Activated naive CD8-positive, alpha-beta T cell (primary cell): ENCODE results near the gene ZFP36.

Experiments used
- H3K27ac Mint-ChIP-seq: one replicate; pipeline ENCODE4 v1.8.0; 2021; ENCODE audit warnings: mixed read lengths
- H3K27me3 Mint-ChIP-seq: one replicate; pipeline ENCODE4 v1.8.0; 2021; ENCODE audit warnings: mixed read lengths
- H3K36me3 Mint-ChIP-seq: one replicate; pipeline ENCODE4 v1.8.0; 2021; ENCODE audit warnings: mixed read lengths
- H3K4me1 Mint-ChIP-seq: one replicate; pipeline ENCODE4 v1.8.0; 2021; ENCODE audit warnings: low read depth, mixed read lengths
- H3K4me3 Mint-ChIP-seq: one replicate; pipeline ENCODE4 v1.8.0; 2021; ENCODE audit warnings: mild to moderate bottlenecking, mixed read lengths
- H3K9me3 Mint-ChIP-seq: one replicate; pipeline ENCODE4 v1.8.0; 2021; ENCODE audit warnings: low read depth, mixed read lengths

The ZFP36 gene

DNA sequence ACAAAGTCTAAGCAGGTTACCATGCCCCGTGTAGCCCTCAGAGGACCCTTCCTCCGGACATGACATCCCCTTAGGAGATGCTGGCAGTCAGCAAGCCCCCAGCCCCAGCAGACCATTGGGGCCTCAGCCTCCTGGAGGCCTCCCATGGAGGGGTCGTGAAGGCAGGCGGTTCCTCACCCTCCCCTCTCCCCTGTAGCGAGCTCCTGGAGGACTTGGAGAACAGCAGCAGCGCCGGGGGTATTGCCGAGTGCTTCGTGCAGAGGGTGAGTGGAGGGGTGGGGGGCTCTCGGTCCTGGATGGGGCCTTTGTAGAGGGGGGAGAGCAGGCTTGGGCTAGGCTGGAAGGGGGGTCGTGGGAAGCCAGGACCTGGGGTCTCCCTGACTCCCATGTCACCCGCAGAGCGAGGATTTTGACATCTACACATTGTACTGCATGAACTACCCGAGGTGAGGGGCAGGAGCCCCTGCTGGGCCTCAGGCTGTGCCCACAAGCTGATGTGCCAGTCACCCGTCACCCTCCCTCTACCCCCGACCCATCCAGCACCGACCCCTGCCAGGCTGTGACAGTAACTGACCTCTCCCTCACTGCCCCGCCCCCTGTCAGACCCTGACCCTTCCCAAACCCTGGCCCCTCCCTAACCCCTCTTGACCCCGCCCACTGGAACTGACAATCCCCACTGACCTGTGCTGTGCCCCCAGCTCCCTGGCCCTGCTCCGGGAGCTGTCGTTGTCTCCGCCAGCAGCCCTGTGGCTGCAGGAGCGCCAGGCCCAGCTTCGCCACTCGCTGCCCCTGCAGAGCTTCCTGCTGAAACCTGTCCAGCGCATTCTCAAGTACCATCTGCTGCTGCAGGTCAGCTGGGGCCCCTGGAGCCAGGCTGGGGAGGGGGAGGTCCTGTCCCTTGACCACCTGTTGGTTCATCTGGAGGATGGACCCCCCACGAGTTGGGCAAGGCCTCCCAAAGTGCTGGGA, 9.8 kb downstream of the ZFP36 start:
- H3K4me3 Mint-ChIP-seq = no peak overlapping the region
- peaks cover 20% of the 10 kb centered on the region for H3K4me1 Mint-ChIP-seq
- H3K36me3 Mint-ChIP-seq = no peaks in the 10 kb centered on the region
- H3K9me3 Mint-ChIP-seq = no peaks in the 10 kb centered on the region
- H3K27me3 Mint-ChIP-seq = no peaks in the 10 kb centered on the region
- H3K27ac Mint-ChIP-seq = no peak overlapping the region

DNA sequence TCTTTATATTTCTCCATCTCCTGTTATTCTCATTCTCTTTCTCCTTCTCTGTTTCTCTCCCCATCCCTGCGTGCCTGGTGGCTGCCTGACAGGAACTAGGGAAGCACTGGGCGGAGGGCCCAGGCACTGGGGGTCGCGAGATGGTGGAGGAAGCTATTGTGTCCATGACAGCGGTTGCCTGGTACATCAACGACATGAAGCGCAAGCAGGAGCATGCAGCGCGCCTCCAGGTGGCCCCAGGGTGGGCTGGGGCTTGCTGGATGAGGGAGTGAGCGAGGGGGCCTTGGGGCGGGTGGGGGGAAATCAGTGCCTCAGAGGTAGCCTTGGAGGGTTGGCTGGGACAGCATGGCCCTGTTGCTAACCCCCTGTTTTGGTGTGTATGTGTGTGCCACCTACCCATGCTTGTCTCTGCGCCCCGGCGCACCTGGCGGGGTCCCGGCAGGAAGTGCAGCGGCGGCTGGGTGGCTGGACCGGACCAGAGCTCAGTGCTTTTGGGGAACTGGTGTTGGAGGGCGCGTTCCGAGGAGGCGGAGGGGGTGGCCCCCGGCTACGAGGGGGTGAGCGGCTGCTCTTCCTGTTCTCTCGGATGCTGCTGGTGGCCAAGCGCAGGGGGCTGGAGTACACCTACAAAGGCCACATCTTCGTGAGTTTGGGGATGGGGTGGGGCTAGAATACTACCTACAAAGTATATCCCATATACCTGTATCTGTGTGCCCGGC, 11.0 kb downstream of the ZFP36 start:
- Mint-ChIP-seq H3K9me3 (no peaks in the 10 kb centered on the region), H3K4me1 (peaks cover 13% of the 10 kb centered on the region), H3K27me3 (no peaks in the 10 kb centered on the region), H3K36me3 (no peaks in the 10 kb centered on the region), H3K4me3 (no peak overlapping the region), H3K27ac (peak overlapping the region; percentile 12)

DNA sequence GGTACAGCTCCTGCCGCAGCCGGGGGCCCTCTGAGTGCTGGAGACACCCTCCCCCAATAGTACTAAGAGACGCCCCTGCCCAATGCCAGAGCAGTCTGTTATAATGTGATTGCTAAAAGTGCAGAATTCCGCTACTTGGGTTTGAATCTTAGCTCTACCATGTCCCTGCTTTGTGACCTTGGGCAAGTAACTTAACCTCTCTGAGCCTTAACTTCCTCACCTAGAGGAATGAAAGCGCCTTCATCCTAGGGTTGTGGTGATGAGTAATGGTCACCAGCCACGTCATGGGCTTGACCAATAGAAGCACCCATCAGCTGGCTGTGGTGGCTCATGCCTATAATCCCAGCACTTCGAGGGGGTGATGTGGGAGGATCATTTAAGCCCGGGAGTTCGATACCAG, 12.4 kb downstream of the ZFP36 start:
- H3K9me3 Mint-ChIP-seq = no peaks in the 10 kb centered on the region
- H3K27me3 Mint-ChIP-seq = no peaks in the 10 kb centered on the region
- H3K27ac Mint-ChIP-seq = no peak overlapping the region
- H3K4me1 Mint-ChIP-seq = peaks cover 8% of the 10 kb centered on the region
- no peak overlapping the region for H3K4me3 Mint-ChIP-seq
- H3K36me3 Mint-ChIP-seq = no peaks in the 10 kb centered on the region

DNA sequence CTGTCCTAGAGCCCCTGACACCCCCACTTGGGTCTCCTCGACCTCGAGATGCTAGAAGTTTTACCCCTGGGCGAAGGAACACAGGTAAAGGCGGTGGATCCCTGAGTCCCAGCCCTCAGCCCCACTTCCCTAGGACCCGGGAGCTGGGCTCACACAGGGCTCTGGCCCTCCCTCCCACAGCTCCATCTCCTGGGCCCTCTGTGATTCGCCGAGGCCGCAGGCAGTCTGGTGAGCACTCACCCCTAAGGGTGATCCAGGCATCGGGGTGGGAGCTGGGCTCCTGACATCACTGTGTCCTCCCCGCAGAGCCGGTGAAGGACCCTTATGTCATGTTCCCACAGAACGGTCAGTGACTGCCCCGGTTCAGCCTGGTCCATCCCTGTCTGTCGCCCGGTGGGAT, 14.1 kb downstream of the ZFP36 start:
- Mint-ChIP-seq H3K27ac (no peak overlapping the region), H3K9me3 (no peaks in the 10 kb centered on the region), H3K4me3 (no peak overlapping the region), H3K36me3 (no peaks in the 10 kb centered on the region), H3K27me3 (no peaks in the 10 kb centered on the region), H3K4me1 (no peaks in the 10 kb centered on the region)

DNA sequence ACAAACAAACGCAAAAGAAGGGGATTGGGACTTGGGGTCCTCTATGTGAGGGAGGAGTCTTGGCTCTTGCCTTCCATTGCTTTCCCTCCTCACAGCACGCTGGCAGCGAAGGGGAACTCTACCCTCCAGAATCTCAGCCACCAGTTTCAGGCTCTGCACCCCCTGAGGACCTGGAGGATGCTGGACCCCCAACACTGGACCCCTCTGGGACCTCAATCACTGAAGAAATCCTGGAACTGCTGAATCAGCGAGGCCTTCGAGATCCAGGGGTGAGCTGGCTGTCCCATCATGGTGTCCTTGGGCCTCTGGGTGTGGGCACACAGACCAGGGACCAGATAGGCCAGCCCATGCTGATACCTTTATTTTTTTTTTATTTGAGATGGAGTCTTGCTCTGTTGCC, 15.4 kb downstream of the ZFP36 start:
- no peaks in the 10 kb centered on the region for H3K4me1 Mint-ChIP-seq
- H3K27ac Mint-ChIP-seq = no peak overlapping the region
- H3K9me3 Mint-ChIP-seq = no peaks in the 10 kb centered on the region
- no peaks in the 10 kb centered on the region for H3K27me3 Mint-ChIP-seq
- H3K36me3 Mint-ChIP-seq = no peaks in the 10 kb centered on the region
- H3K4me3 Mint-ChIP-seq = no peak overlapping the region

DNA sequence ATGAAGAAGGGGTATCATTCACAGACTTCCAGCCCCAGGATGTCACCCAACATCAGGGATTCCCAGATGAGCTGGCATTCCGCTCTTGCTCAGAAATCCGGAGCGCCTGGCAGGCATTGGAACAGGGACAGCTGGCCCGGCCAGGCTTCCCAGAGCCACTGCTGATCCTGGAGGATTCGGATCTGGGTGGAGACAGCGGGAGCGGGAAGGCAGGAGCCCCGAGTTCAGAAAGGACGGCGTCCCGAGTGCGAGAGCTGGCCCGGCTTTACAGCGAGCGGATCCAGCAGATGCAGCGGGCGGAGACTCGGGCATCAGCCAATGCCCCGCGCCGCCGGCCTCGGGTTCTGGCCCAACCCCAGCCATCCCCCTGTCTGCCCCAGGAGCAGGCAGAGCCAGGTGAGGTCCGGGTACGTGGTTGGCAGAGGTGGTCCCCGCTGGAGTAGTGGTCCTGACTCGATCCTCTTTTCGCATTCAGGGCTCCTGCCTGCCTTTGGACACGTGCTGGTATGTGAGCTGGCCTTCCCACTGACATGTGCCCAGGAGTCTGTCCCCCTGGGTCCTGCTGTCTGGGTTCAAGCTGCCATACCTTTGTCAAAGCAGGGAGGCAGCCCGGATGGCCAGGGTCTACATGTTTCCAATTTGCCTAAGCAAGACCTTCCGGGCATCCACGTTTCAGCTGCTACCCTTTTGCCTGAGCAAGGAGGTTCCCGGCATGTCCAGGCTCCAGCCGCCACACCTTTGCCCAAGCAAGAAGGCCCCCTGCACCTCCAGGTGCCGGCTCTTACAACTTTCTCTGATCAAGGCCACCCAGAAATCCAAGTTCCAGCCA, 16.8 kb downstream of the ZFP36 start:
- no peaks in the 10 kb centered on the region for H3K27me3 Mint-ChIP-seq
- H3K4me1 Mint-ChIP-seq = no peaks in the 10 kb centered on the region
- no peaks in the 10 kb centered on the region for H3K36me3 Mint-ChIP-seq
- H3K27ac Mint-ChIP-seq = no peak overlapping the region
- no peaks in the 10 kb centered on the region for H3K9me3 Mint-ChIP-seq
- H3K4me3 Mint-ChIP-seq = no peak overlapping the region

DNA sequence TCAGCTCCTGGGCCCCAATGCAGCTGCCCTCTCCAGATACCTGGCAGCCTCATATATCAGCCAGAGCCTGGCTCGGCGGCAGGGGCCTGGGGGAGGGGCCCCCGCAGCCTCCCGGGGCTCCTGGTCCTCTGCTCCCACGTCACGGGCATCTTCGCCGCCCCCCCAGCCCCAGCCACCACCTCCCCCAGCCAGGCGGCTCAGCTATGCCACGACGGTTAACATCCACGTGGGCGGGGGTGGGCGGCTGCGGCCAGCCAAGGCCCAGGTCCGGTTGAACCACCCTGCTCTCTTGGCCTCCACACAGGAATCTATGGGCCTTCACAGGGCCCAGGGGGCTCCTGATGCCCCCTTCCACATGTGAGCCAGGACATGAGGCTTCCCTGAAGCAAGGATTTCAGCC, 18.3 kb downstream of the ZFP36 start:
- Mint-ChIP-seq H3K4me1 (no peaks in the 10 kb centered on the region), H3K4me3 (no peak overlapping the region), H3K27me3 (no peaks in the 10 kb centered on the region), H3K36me3 (no peaks in the 10 kb centered on the region), H3K27ac (no peak overlapping the region), H3K9me3 (no peaks in the 10 kb centered on the region)

DNA sequence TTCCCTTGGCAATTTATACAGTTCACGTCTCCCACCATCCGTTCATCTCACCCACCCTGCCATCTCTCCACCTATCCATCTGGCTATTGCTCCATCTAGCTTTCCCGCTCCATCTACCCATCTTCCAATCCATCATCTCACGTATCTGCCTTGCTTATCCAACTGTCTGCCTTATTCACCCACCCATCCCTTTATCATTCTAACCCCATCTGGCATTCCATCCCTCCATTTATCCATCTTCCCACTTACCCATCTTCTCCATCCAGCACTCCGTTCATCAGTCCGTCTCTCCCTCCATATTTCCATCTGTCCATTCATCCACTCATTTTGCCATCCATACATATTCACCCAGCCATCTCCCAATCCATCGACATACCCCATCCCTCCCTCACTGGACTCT, 19.1 kb downstream of the ZFP36 start:
- Mint-ChIP-seq H3K27me3 (no peaks in the 10 kb centered on the region), H3K27ac (no peak overlapping the region), H3K4me1 (peaks cover 5% of the 10 kb centered on the region), H3K4me3 (no peak overlapping the region), H3K9me3 (no peaks in the 10 kb centered on the region), H3K36me3 (no peaks in the 10 kb centered on the region)

DNA sequence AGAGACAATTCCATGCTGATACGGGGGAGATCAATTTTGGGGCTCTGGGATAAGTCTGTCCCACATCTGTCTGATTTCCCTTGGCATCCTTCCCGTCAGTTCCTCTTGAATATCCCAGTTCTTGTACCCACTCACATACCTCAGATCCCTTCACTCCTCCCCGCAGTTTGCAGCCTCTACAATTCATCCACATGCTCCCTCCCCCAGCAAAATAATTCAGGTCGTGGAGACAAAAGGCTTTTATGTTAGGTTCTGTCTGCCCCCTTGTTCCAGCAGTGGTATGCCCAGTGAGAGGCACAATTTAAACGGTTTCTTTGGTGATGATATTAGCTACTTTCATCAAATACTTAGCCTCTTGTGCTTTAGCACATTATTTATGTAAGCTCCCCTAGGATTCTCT, 19.5 kb downstream of the ZFP36 start:
- H3K36me3 Mint-ChIP-seq = no peaks in the 10 kb centered on the region
- no peak overlapping the region for H3K27ac Mint-ChIP-seq
- H3K4me1 Mint-ChIP-seq = peaks cover 9% of the 10 kb centered on the region
- H3K27me3 Mint-ChIP-seq = no peaks in the 10 kb centered on the region
- no peaks in the 10 kb centered on the region for H3K9me3 Mint-ChIP-seq
- no peak overlapping the region for H3K4me3 Mint-ChIP-seq

DNA sequence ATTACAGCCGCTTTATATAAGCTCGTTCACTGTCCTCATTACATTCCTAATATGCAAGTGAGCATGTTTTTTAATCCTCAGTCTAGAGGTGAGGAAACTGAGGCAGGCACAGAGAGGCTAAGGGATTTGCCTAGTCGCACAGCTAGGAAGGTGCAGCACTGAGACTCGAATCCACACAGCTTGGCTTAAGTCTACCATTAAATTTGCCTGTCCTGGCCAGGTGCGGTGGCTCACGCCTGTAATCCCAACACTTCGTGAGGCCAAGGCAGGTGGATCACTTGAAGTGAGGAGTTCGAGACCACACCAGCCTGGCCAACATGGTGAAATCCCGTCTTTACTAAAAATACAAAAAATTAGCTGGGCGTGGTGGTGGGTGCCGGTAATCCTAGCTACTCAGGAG, 21.1 kb downstream of the ZFP36 start:
- H3K27ac Mint-ChIP-seq = no peak overlapping the region
- H3K27me3 Mint-ChIP-seq = no peaks in the 10 kb centered on the region
- H3K36me3 Mint-ChIP-seq = no peaks in the 10 kb centered on the region
- H3K4me3 Mint-ChIP-seq = no peak overlapping the region
- peaks cover 14% of the 10 kb centered on the region for H3K4me1 Mint-ChIP-seq
- no peaks in the 10 kb centered on the region for H3K9me3 Mint-ChIP-seq

DNA sequence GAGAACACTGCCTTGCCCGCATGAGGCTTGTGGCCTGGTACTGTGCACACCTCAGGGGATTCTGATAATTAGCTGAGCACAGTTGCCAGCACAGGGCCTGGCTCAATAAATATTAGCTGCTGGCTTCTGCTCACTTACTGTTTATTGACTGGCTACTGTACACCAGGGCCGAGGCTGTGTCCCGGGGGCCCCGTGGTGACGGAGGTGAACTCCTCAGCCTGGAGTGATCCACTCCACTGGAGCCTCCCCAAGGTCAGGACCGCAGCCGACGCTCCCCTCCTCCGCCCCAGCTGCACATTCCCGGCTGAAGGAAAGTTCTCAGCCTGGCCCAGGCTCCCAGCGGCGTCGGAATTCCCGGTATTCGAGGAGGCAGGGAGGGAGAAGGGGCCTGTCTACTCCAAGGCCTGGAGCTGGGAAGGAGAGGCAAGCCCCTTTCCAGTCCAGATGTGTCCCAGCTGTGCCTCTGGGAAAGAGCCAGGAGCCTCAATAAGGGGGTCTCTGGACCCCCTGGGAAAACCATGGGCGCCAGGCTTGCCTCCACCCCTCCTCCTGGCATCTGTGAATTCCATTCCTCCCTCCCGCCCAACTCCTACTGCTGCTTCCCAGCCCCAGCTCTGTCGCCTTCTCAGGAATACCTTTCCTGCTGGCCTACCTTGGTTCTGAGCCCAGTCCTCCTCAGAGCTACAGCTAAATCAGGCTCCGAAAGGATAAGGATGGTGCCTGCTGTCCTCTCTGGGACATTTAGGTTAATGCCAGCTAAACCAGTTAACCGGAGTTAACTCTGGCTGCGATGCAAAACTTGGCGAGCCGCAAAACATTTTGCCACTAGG, 21.9 kb downstream of the ZFP36 start:
- no peak overlapping the region for H3K4me3 Mint-ChIP-seq
- H3K36me3 Mint-ChIP-seq = no peaks in the 10 kb centered on the region
- H3K9me3 Mint-ChIP-seq = no peaks in the 10 kb centered on the region
- no peak overlapping the region for H3K27ac Mint-ChIP-seq
- no peaks in the 10 kb centered on the region for H3K27me3 Mint-ChIP-seq
- peaks cover 21% of the 10 kb centered on the region for H3K4me1 Mint-ChIP-seq

DNA sequence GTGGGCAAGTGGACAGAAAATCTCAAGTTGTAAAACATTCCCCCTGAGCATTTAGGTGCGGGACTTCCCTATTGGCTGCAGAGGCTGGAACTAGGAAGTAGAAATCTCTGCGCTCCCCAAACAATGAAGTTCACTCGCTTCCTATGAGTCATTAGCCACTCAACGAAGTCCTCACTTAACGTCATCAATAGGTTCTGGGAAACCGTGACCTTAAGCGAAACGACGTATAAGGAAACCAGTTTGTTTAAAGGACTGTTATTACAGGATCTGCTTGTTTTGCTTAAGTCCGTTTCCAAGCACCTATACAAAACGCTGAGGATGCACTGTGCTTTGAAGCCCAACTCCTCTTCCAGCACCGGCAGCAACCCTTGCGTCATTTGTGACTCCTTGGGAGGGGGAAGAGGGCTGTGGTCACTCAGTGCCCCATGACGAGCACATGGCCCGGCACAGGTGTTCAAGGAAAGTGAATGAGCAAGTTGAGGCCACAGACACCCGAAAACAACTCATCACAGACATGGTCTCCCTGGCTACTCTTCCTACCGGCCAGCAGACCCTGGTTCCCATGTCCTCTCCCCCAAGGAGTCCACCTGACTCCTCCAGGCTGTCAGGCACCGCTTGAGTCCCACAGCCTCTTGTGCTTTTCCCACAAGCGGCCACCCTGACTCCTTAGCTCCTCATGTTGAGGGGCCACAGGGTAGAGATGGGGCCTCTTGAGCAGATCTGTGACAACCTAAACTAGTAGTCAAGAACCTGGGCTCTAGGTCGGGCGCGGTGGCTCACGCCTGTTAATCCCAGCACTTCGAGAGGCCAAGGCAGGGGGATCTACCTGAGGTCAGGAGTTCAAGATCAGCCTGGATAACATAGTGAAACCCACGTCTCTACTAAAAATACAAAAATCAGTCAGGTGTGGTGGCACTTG, 24.3 kb downstream of the ZFP36 start:
- no peaks in the 10 kb centered on the region for H3K27me3 Mint-ChIP-seq
- peaks cover 34% of the 10 kb centered on the region for H3K4me1 Mint-ChIP-seq
- peak overlapping the region; percentile 47 for H3K4me3 Mint-ChIP-seq
- peaks cover 11% of the 10 kb centered on the region for H3K36me3 Mint-ChIP-seq
- H3K9me3 Mint-ChIP-seq = no peaks in the 10 kb centered on the region
- peak overlapping the region; percentile 66 for H3K27ac Mint-ChIP-seq

DNA sequence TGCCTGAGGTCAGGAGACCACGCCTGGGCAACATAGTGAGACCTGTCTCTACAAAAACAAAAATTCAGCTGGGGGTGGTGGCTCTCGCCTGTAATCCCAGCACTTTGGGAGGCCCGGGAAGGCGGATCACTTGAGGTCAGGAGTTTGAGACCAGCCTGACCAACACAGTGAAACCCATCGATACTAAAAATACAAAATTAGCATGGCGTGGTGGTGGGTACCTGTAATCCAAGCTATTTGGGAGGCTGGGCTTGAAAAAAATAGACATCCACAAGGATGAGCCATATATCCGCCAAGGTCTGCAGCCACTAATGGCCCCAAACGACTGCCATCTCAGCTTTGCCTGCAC, 26.0 kb downstream of the ZFP36 start:
- H3K27me3 Mint-ChIP-seq = no peaks in the 10 kb centered on the region
- peak overlapping the region; percentile 100 for H3K4me3 Mint-ChIP-seq
- peaks cover 42% of the 10 kb centered on the region for H3K4me1 Mint-ChIP-seq
- no peaks in the 10 kb centered on the region for H3K9me3 Mint-ChIP-seq
- peaks cover 11% of the 10 kb centered on the region for H3K36me3 Mint-ChIP-seq
- peak overlapping the region; percentile 70 for H3K27ac Mint-ChIP-seq
